ENCODE data around the gene SFTA2.
"Not testable (repeated sequence)": the region's sequence is repeated elsewhere in the genome, so short reads cannot be mapped to it uniquely, and the experiment has no call there.

SFTA2 gene

GRCh38 chr6:30942338-30943060, 10.5 kb upstream of the SFTA2 start:
- no peak for FAIRE-seq

- FAIRE-seq: no peak
Measured at GRCh38 chr6:30940361-30940986, 8.5 kb upstream of the SFTA2 start, which contains the start of gene MUCL3. Gene MUCL3 (plus strand): TSS chr6:30940973. CDS start chr6:30941000, 27 bp downstream.

- FAIRE-seq: no peak
Measured at GRCh38 chr6:30939473-30939872, 7.5 kb upstream of the SFTA2 start.

DNA sequence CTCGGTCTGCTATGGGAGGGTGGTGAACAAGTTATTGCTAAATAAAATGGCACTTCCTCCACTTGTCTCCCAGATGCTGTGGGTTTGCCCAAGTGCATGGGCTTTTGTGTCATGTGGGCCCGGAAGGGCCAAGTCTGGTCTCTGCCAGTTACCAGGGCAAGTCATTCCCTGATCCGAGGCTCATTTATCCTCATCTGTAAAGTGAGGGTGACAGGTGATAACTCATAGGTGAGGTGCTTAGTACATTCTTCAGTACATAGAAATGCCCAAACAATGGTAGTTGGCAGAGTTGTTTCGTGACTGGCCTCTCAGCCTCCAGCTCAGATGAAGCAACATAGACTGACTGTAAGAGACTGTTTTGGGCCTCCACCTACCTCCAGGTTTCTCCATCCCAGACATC, 6.8 kb upstream of the SFTA2 start:
- no peak for FAIRE-seq

GRCh38 chr6:30937265-30937664, 5.3 kb upstream of the SFTA2 start:
- FAIRE-seq: no peak

DNA sequence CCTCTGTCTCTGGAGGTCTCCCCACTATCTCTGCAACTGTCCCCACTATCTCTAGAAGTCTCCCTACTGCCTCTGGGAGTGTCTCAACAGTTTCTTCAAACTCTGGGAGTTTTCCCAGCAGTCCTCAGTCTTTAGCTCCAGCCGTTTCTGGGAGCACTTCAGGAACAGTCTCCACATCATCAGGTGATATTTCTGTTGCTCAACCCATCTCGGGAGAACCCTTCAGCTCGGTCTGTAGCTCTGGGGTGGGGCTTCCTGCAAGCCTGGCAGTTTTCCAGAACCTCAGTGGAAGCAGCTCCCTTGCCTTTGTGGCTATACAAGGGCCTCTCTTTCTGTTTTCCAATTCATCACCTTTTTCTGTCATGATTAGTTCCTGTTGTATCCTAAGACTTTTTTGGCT, 3.0 kb upstream of the SFTA2 start:
- no peak for FAIRE-seq

GRCh38 chr6:30932665-30933365, 845 bp upstream of the SFTA2 start:
- no peak for FAIRE-seq

DNA sequence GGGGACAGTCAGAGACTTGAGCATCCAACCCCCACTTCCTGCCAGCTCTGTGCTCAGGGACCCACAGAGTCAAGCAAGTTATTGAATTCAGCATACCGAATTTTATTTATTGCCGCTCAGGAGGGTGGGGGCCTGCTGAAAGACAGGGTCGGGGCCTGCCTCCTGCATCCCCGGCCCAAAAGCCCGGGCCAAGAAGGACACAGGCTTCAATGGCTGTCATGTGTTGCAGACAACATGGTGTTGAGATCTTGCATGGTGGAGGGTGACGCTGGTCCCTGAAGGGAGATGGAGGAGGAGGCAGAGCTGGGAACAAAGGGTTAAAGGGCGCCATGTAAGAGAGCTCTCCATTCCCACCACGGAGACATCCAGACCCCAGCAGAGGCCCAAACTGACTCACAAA, 698 bp downstream of the SFTA2 start:
- no peak for FAIRE-seq

GRCh38 chr6:30930506-30930905, 1.5 kb downstream of the SFTA2 start:
- no peak for FAIRE-seq

GRCh38 chr6:30928677-30929076, 3.3 kb downstream of the SFTA2 start:
- FAIRE-seq: no peak

GRCh38 chr6:30927080-30927479, 4.9 kb downstream of the SFTA2 start:
- not testable (repeated sequence) for FAIRE-seq

DNA sequence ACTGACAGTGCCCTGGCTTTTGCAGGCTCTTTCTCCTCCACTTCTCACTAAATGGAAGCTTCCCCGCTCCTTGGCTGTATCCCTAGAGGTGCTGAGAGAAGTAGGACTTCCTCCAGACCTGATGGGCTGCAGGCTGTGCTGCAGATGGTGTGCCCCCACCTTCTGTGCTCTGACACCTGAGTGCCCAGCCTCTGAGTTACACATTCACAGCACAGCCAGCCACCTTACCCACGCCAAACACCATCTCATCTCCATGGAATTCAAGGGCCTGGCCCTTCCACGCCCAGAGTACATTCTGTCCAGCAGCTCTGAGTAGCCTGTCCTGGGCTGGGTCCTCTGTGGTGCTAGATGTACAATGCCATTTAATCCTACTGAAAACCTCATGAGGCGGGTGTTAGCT, 5.3 kb downstream of the SFTA2 start:
- FAIRE-seq: no peak

GRCh38 chr6:30924040-30924627, 7.8 kb downstream of the SFTA2 start:
- FAIRE-seq: not testable (repeated sequence)

DNA sequence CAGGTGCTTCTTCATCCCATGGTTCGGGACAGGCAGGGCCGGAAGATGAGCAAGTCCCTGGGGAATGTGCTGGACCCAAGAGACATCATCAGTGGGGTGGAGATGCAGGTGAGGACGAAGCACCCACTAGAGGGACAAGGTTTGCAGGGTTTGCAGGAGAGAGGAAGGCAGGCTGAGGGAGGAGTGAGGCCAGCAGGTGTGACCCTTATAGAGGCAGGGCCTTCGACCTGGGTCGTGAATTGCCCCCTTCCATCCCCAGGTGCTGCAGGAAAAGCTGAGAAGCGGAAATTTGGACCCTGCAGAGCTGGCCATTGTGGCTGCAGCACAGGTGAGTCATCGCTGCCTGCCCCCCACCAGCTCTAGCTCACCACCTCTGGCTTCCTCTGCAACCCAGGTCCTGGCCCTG, 9.5 kb downstream of the SFTA2 start:
- no peak for FAIRE-seq

DNA sequence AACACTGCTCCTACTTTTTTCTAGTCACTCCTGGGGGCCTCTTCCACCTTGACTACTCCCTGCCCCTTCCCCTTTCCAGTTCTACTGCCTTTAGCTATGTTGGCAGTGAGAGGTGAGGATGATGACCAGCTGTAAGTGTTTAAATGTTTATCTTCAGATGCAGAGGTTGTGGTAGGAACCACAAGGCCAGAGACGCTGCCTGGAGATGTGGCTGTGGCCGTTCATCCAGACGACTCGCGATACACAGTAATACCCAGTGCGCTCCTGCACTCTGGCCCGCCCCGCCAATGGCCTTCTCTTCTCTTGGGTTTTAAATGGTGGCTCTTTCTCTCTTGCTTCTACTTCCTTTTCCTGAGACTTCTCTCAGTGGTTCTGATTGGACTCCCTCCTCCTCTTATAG, 13.3 kb downstream of the SFTA2 start:
- no peak for FAIRE-seq

DNA sequence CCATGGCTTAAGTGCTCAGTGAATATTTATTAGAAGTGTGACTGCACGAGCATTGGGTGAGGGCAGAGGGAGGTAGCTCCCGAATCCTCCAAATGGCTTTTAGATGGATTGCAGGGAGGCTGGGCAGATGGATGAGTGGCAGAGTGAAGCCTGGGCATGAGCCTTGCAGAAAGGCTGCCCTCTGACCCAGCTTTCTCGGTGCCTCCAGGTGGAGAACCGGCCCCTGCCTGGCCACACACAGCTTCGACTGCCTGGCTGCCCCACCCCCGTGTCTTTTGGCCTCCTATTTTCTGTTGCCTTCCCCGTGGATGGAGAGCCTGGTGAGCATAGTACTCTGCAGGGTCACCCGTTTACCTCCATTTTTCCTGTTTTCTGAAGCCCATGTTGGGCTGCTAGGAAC, 14.5 kb downstream of the SFTA2 start:
- FAIRE-seq: no peak

- FAIRE-seq: no peak
Measured at GRCh38 chr6:30917041-30917440, 14.9 kb downstream of the SFTA2 start.

DNA sequence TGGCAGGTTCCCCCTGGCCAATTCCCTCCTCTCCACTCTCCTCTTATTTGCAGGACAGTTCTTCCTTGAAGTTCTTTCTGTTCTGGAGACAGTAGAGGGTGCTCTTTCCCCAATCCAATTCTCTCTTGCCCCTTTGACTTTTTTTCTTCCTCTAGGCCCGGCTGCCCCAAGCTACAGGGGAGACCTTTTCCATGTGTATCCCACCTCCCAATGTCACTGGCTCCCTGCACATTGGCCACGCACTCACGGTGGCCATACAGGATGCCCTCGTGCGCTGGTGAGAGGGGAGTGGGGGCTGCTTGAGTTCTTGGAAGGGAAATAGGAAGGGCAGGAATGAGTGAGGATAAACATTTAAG, 16.4 kb downstream of the SFTA2 start:
- FAIRE-seq: peak; percentile 76

DNA sequence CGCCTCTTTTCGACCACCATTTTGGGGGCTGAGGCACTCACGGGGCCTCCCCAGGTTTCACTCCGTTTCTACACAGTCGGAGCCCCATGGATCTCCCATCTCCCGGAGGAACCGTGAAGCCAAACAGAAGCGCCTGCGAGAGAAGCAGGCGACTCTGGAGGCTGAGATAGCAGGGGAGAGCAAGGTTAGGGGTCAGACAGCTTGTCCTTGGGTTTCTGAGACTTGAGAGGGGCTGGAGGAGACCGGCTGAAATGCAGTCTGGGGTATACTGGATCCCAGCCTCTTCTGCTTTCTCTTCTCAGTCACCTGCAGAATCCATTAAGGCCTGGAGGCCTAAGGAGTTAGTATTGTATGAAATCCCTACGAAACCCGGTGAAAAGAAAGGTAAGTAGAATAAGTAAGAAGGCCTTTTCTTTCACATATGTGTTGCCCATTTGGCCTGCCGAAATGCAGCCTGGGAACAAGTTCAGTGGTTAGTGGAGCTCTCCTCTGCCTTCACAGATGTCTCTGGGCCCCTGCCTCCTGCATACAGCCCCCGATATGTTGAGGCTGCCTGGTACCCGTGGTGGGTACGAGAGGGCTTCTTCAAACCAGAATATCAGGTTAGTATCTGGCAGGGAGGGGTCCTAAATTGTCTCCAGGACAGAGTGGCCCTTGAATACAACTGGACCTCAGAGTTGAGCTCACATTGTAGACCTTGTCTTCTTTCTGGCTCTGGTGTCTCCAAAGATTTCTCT, 16.9 kb downstream of the SFTA2 start:
- no peak for FAIRE-seq

- no peak for FAIRE-seq
Measured at GRCh38 chr6:30914076-30914853, 17.7 kb downstream of the SFTA2 start, which contains the start of gene VARS2. Gene VARS2 (plus strand): TSS chr6:30914238. CDS start chr6:30914837, 599 bp downstream.

DNA sequence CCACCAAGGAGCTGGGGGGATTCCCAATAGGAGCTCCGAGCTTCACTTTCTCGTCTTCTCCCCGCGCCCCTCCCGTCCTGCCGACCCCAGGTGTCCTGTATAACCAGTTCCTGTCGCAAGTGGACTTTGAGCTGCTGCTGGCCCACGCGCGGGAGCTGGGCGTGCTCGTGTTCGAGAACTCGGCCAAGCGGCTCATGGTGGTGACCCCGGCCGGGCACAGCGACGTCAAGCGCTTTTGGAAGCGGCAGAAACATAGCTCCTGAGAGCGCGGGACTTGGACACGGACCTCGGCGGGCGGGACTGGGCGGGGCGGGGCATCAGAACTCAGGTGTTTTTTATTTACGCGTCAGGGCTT, 18.3 kb downstream of the SFTA2 start:
- no peak for FAIRE-seq

Data from G401.6 (cell line).